ENCODE data around the gene MRPL24. TPM values are rescaled to one million over a fixed set of nuclear protein-coding genes. Genes with fewer than 3 reads are reported as not detected.

Gene MRPL24
- total and polyA plus RNA-seq, 2 of the 8 experiments (the other 6 are each of a cell fraction or from before 2014, with no cell fraction given) = 29.7 to 35.2 TPM

GRCh38 chr1:156726549-156727226 is 14.2 kb downstream of the MRPL24 start:
- DNase-seq (ENCODE audit: low read depth in 1 of 2, low spot score in 2 of 2) = no peak
- Histone ChIP-seq H3K4me3 (ENCODE audit: extremely low read depth in 1 of 4, insufficient read depth in 2 of 4, low read depth in 3 of 4, low read length in 4 of 4) (peak overlapping the region in 3 of 4 experiments; percentile 24 to 92 (median 43); a peak in 5 of 8 replicates), H2BK5ac (ENCODE audit: low read depth, low read length) (no peak overlapping the region), H3K56ac (replicated peaks; ENCODE audit: insufficient read length, low read depth, low read length) (no peak overlapping the region), H4K5ac (ENCODE audit: insufficient read length, low read depth, low read length) (no peak overlapping the region), H3K9me3 (ENCODE audit: insufficient read depth in 2 of 2, low read depth in 1 of 2, low read length in 1 of 2) (no peaks in the 10 kb centered on the region), H3K27ac (ENCODE audit: low read depth, low read length) (no peak overlapping the region), H2BK12ac (ENCODE audit: low read depth, low read length) (no peak overlapping the region), H3K27me3 (replicated peaks in 1 of 4; ENCODE audit: control insufficient read depth in 3 of 4, extremely low read depth in 1 of 4, insufficient read depth in 3 of 4, low read length in 3 of 4) (no peaks in the 10 kb centered on the region), H2BK120ac (replicated peaks; ENCODE audit: low read depth, low read length) (no peak overlapping the region), H3K14ac (ENCODE audit: insufficient read length) (no peak overlapping the region), H3K36me3 (ENCODE audit: control insufficient read depth in 2 of 4, insufficient read depth in 4 of 4, low read length in 3 of 4) (peaks cover 12 to 23% (median 22%) of the 10 kb centered on the region in 4 experiments), H2BK15ac (ENCODE audit: low read length) (no peak overlapping the region), H4K91ac (replicated peaks; ENCODE audit: insufficient read length, low read length) (no peak overlapping the region), H3K79me2 (ENCODE audit: control insufficient read depth in 1 of 2, insufficient read depth in 2 of 2, low read length in 2 of 2) (peaks cover 22 to 77% of the 10 kb centered on the region in 2 experiments), H3K4me2 (ENCODE audit: insufficient read depth in 1 of 2, low read depth in 2 of 2, low read length in 2 of 2) (peak overlapping the region; percentile 65 to 97; a peak in 3 of 4 replicates), H3K18ac (ENCODE audit: extremely low read depth, low read length) (no peak overlapping the region), H2BK20ac (ENCODE audit: low read length) (no peak overlapping the region), H3K23ac (ENCODE audit: insufficient read length) (no peak overlapping the region), H4K20me1 (replicated peaks in 1 of 2; ENCODE audit: control insufficient read depth in 1 of 2, insufficient read depth in 2 of 2, low read length in 2 of 2) (peaks cover 21 to 34% of the 10 kb centered on the region in 2 experiments), H3K79me1 (ENCODE audit: low read depth, low read length) (peaks cover 7% of the 10 kb centered on the region), H3K4ac (replicated peaks; ENCODE audit: insufficient read length, low read depth, low read length) (no peak overlapping the region), H3K4me1 (replicated peaks in 1 of 4; ENCODE audit: control insufficient read depth in 3 of 4, insufficient read depth in 4 of 4, low read length in 3 of 4) (peaks cover 0 to 23% (median 18%) of the 10 kb centered on the region in 4 experiments; a peak in 6 of 7 replicates), H3K9ac (replicated peaks in 1 of 4; ENCODE audit: extremely low read depth in 1 of 4, low read depth in 3 of 4, low read length in 3 of 4) (no peak overlapping the region), H2AFZ (ENCODE audit: low read length) (no peak overlapping the region), H2AK5ac (ENCODE audit: low read depth, low read length) (no peak overlapping the region), H4K8ac (ENCODE audit: extremely low read depth, insufficient read depth, low read length) (no peak overlapping the region), H3K23me2 (ENCODE audit: low read depth, low read length) (peaks cover 8% of the 10 kb centered on the region)
- ChIA-PET POLR2A (ENCODE audit: partially characterized antibody) (interaction anchor here (0.7 to 13.3 kb wide), 16 partner anchors 9 to 197 kb away, joined by 3 to 214 read pairs (median 11); partner anchors contain the start of genes CRABP2, HDGF, MRPL24 and NES), CTCF (ENCODE audit: partially characterized antibody) (interaction anchor here (0.6 to 65.2 kb wide), 61 partner anchors 9 to 227 kb away, joined by 3 to 4284 read pairs (median 7); partner anchors contain the start of genes CRABP2, HAPLN2, HDGF and INSRR)
- no peak for FAIRE-seq
- TF ChIP-seq SIN3A (conservative IDR thresholded peaks at IDR 0.05 in 1 of 2, IDR thresholded peaks at IDR 0.05 in 1 of 2; ENCODE audit: low read depth in 1 of 2, low read length in 2 of 2) = 0 out of 4 replicates have a peak, but pooled peaks of 1 of the 2 experiments have one; percentile 56
- TF ChIP-seq SAP30 (IDR thresholded peaks at IDR 0.05; ENCODE audit: insufficient read depth, insufficient replicate concordance, low read length) = no peak
- TF ChIP-seq RAD21 (IDR thresholded peaks at IDR 0.05 in 1 of 2, conservative IDR thresholded peaks at IDR 0.05 in 1 of 2; ENCODE audit: low read depth in 2 of 2, low read length in 2 of 2) = peak; percentile 72 to 78
- peak; percentile 6 to 78 (median 66) for TF ChIP-seq CTCF (IDR thresholded peaks at IDR 0.05; ENCODE audit: control extremely low read depth in 1 of 3, insufficient read depth in 1 of 3, low read depth in 1 of 3, low read length in 3 of 3)
- TF ChIP-seq KDM4A (IDR thresholded peaks at IDR 0.05; ENCODE audit: low read depth, low read length, severe bottlenecking) = no peak
- 68% methylated on average over 13 of the region's 15 CpGs; no CpG with 5 or more reads in 1 of the 2 experiments for WGBS, 2 experiments (ENCODE audit: extremely low coverage in 1 of 2, insufficient coverage in 1 of 2, insufficient read length in 1 of 2, insufficient replicate concordance in 2 of 2, low coverage in 1 of 2, low lambda C conversion rate in 2 of 2, missing lambda C conversion rate in 1 of 2)

Data from H1 (cell line).